Astrocyte of the cerebellum (primary cell): ENCODE results near the gene TRAPPC6A.

Experiments used
- DNase-seq: peaks from one replicate; pipeline ENCODE4 v3.0.0-alpha.2; 2011; ENCODE audit warnings: low read depth
- H3K4me3 ChIP-seq: 2 replicates; pipeline ENCODE4 v1.5.1; 2011; ENCODE audit warnings: mild to moderate bottlenecking, low read depth, low read length, moderate library complexity
- CTCF ChIP-seq: IDR thresholded peaks from 2 replicates; pipeline ENCODE4 v1.5.1; 2012; ENCODE audit warnings: low read length, low read depth, moderate library complexity, mild to moderate bottlenecking; ENCODE audit errors: missing control alignments
- in situ Hi-C: cut with HindIII; loops from 2 replicates; pipeline ENCODE4 v1.10.0; 2017; ENCODE audit warnings: low sequenced_read_pairs

The TRAPPC6A gene

GRCh38 chr19:45115809-45116615 lies 62.0 kb downstream of the TRAPPC6A start:
- no peak for TF ChIP-seq CTCF
- no peak overlapping the region for H3K4me3 ChIP-seq
- in situ Hi-C loops: loop anchor here (25.0 kb wide), 1 partner anchor 121 kb away; the partner anchor contains the start of gene EXOC3L2
- no peak for DNase-seq

GRCh38 chr19:45114116-45114515 lies 63.9 kb downstream of the TRAPPC6A start:
- no peak for DNase-seq
- H3K4me3 ChIP-seq: no peak overlapping the region
- in situ Hi-C loops: loop anchor here (25.0 kb wide), 1 partner anchor 123 kb away; the partner anchor contains the start of gene EXOC3L2
- no peak for TF ChIP-seq CTCF

GRCh38 chr19:45113628-45114027 lies 64.4 kb downstream of the TRAPPC6A start:
- no peak for DNase-seq
- no peak for TF ChIP-seq CTCF
- H3K4me3 ChIP-seq: no peak overlapping the region
- in situ Hi-C loops: loop anchor here (25.0 kb wide), 1 partner anchor 124 kb away; the partner anchor contains the start of gene EXOC3L2
